Measurements from ENCODE around the gene EIF4G3. TPM values are rescaled to one million over a fixed set of nuclear protein-coding genes. Genes with fewer than 3 reads are reported as not detected.

The EIF4G3 gene
- total and polyA plus RNA-seq, 9 of the 15 experiments (the other 6 are each of a cell fraction or from before 2014, with no cell fraction given): 6.7 to 40.5 (median 32.1) TPM

- TF ChIP-seq, protein P1, sequence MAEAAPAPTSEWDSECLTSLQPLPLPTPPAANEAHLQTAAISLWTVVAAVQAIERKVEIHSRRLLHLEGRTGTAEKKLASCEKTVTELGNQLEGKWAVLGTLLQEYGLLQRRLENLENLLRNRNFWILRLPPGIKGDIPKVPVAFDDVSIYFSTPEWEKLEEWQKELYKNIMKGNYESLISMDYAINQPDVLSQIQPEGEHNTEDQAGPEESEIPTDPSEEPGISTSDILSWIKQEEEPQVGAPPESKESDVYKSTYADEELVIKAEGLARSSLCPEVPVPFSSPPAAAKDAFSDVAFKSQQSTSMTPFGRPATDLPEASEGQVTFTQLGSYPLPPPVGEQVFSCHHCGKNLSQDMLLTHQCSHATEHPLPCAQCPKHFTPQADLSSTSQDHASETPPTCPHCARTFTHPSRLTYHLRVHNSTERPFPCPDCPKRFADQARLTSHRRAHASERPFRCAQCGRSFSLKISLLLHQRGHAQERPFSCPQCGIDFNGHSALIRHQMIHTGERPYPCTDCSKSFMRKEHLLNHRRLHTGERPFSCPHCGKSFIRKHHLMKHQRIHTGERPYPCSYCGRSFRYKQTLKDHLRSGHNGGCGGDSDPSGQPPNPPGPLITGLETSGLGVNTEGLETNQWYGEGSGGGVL (CRISPR knock-in tag; IDR thresholded peaks at IDR 0.05): no peak
Measured at GRCh38 chr1:20763417-20763816, 413.3 kb downstream of the EIF4G3 start (continued).

DNA sequence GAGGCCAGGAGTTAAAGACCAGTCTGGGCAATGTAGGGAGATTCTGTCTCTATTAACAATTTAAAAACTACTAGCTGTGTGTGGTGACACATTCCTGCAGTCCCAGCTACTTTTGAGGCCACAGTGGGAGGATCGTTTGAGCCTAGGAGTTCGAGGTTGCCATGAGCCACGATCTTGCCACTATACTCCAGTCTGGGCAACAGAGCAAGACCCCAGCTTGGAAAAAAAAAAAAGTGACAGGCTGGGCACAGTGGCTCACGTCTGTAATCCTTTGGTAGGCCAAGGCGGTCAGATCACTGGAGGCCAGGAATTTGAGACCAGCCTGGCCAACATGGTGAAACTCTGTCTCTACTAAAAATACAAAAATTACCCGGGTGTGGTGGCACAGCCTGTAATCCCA, 416.4 kb downstream of the EIF4G3 start:
- Histone ChIP-seq H3K4me1 (replicated peaks in 1 of 2; ENCODE audit: control insufficient read depth in 2 of 2, insufficient read depth in 2 of 2, low read length in 2 of 2) (no peaks in the 10 kb centered on the region), H2AFZ (ENCODE audit: low read depth, low read length) (no peak overlapping the region), H3K36me3 (ENCODE audit: control insufficient read depth, insufficient read depth, low read length) (peaks cover 95% of the 10 kb centered on the region), H3K27me3 (ENCODE audit: control insufficient read depth in 2 of 2, insufficient read depth in 2 of 2, low read length in 2 of 2) (no peaks in the 10 kb centered on the region), H3K4me2 (ENCODE audit: insufficient read depth, low read length) (no peak overlapping the region), H3K9me3 (replicated peaks; ENCODE audit: control insufficient read depth, insufficient read depth, low read depth, low read length) (no peaks in the 10 kb centered on the region), H4K20me1 (replicated peaks; ENCODE audit: control insufficient read depth, insufficient read depth, low read length) (no peaks in the 10 kb centered on the region), H3K79me2 (ENCODE audit: control insufficient read depth, insufficient read depth, low read length) (0 out of 3 replicates have a peak, but pooled peaks cover 3% of the 10 kb centered on the region), H3K27ac (ENCODE audit: extremely low read depth, low read depth, low read length) (no peak overlapping the region), H3K4me3 (no peak overlapping the region), H3K9me1 (ENCODE audit: control insufficient read depth, insufficient read depth, low read length) (no peaks in the 10 kb centered on the region), H3K9ac (ENCODE audit: insufficient read depth in 1 of 2, low read depth in 2 of 2, low read length in 2 of 2) (no peak overlapping the region)
- ChIA-PET POLR2A (interaction anchor here (0.8 to 1.4 kb wide), 2 partner anchors 8 to 13 kb away, joined by 3 to 4 read pairs; no protein-coding TSS in a partner anchor), CTCF (ENCODE audit: low intra/inter-chr PET ratio) (no interaction called here)
- BruUV-seq (replicated peaks): no TSS peak
- TF ChIP-seq GTF2F1 (IDR thresholded peaks at IDR 0.05; ENCODE audit: low read depth, low read length) (no peak), ZNF121 (CRISPR knock-in tag; conservative IDR thresholded peaks at IDR 0.05) (peak; percentile 76), PHB2 (IDR thresholded peaks at IDR 0.05; ENCODE audit: low read depth) (no peak)
- FAIRE-seq: no peak
- in situ Hi-C loops (cut with MboI) (no loop called here), intact Hi-C loops (cut with micrococcal nuclease) (no loop called here)
- ATAC-seq: no peak
- DNase-seq (ENCODE audit: extremely low read depth in 1 of 4, low spot score in 3 of 4): no peak
- WGBS (ENCODE audit: insufficient coverage, low coverage, missing lambda C conversion rate): 94% methylated on average over 6 of the region's 6 CpGs

MicroRNAs within 50 kb of the gene (microRNA counts, 767-probe panel; counts per million panel counts)
- microRNA hsa-miR-1256: 499 counts per million, percentile 9 among the panel's probes with 10 or more counts

Small RNAs within 50 kb of the gene (microRNA-seq; reads per million reads assigned to microRNA genes)
- 2.2 reads per million, percentile 28 among the genes with 10 or more reads in this experiment for gene MIR1256 (ENCODE audit: borderline microRNAs expressed)

Small RNAs within 50 kb of the gene (small RNA-seq; reads per million reads assigned to genes)
- gene AL627311.1 (not detected), gene MIR1256 (0.29 reads per million), gene RNU7-200P (not detected)

Other genes starting within 250 kb of the EIF4G3 start
- 18.8 and 21.3 TPM in 2 replicates for gene ECE1, start 113.6 kb upstream of the EIF4G3 start, total RNA-seq (2014; rRNA removed)
- 11.0 and 14.5 TPM in 2 replicates for gene ECE1, start 113.6 kb upstream of the EIF4G3 start, total RNA-seq (2014; rRNA removed; fragmentation: Illumina TruSeq; extraction: Trizol)
- gene ECE1, start 113.6 kb upstream of the EIF4G3 start, total RNA-seq (2015; rRNA removed; fragmentation: Illumina TruSeq; extraction: Trizol): 5.3 and 6.9 TPM in 2 replicates
- 31.6 and 34.8 TPM in 2 replicates for gene ECE1, start 113.6 kb upstream of the EIF4G3 start, total RNA-seq (2021)
- 10.3 and 26.8 TPM in 2 replicates for gene ECE1, start 113.6 kb upstream of the EIF4G3 start, polyA plus RNA-seq (2011; rRNA removed)
- gene ECE1, start 113.6 kb upstream of the EIF4G3 start, polyA plus RNA-seq (2014; fragmentation: Illumina TruSeq; extraction: Trizol): 29.7 and 30.8 TPM in 2 replicates
- under 1 TPM; 0.56 to 0.61 TPM for gene ECE1, start 113.6 kb upstream of the EIF4G3 start, polyA plus RNA-seq (2014; fragmentation: Nextera tagmentation; extraction: Ambion mirVana)
- gene ECE1, start 113.6 kb upstream of the EIF4G3 start, polyA plus RNA-seq (2014; rRNA removed): 10.1 and 12.1 TPM in 2 replicates

All from K562 (cell line).